ENCODE results near the gene TMTC1.

DNA sequence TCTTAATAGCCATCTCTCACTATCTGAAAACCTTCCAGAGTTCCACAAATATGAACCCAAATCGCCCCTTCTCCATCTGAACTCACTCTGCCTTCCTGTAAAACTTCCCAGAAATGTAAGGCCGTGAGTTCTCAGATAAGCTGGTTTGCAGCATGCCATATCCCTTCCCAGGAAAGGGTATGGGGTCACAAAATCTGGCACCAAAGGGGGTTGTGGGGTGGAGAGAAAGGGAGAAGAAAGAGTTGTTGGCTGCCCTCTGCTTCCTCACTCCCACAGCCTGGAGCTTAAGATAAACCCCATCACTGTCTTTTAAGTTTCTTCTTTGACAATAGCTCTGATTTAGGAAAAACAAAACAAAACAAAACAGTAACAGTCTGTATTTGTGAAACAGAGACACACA, 10.7 kb downstream of the TMTC1 start:
- TF ChIP-seq GATA2 (IDR thresholded peaks at IDR 0.05; ENCODE audit: low read depth, low read length): no peak
- TF ChIP-seq GATA3 (IDR thresholded peaks at IDR 0.05; ENCODE audit: low read depth, low read length): no peak

Data from SH-SY5Y (cell line).